Measurements from ENCODE around the gene HSF2BP. TPM values are rescaled to one million over a fixed set of nuclear protein-coding genes. Genes with fewer than 3 reads are reported as not detected.
"Not testable (repeated sequence)": the region's sequence is repeated elsewhere in the genome, so short reads cannot be mapped to it uniquely, and the experiment has no call there.

Gene HSF2BP
- total RNA-seq, 1 donor from 2014 or later, result 0.75 TPM

DNA sequence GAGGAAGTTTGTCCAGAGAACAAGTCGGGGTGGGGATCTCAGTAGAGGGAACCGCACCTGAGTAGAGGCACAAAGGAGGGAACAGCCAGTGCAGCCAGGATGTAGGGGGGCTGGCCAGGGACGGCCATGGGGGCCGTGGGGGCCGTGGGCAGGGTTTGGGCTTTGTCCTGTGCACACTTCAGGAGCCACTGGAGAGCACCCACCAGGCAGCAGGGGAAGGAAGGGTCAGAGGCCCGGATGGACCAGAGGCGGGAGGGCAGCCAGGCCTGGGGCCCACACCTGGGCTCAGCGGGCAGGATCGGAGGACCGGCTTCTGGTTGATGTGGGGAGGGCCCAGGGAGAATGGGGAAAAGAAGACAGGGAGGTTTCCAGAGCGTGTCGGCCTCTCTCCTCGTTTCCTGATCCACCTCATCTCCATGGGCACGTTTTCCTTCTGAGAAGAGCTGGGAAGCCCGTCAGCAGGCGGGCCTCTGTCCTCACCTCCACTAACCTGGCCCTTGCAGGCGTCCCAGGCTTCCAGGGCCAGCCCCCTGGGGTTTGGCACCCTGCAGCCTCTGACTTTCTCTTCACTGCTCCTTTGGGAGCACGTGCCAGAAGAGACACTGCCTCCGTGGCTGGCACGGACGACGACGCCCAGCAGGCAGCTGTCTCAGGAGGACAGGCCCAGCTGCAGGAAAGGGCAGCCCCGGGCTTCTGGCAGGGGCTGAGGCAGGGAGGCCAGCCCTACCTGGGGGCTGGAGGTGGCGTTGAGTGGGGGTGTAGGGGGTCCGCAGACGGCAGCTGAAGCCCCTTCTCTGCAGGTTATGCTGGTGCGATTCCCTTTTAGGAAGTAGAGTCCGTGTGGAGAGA lies 42.9 kb upstream of the HSF2BP start:
- DNase-seq (ENCODE audit: low spot score in 2 of 2), result no peak
- no peaks in the 10 kb centered on the region for H3K9me3 ChIP-seq
- H3K27me3 ChIP-seq, result no peaks in the 10 kb centered on the region
- TF ChIP-seq, protein P1, sequence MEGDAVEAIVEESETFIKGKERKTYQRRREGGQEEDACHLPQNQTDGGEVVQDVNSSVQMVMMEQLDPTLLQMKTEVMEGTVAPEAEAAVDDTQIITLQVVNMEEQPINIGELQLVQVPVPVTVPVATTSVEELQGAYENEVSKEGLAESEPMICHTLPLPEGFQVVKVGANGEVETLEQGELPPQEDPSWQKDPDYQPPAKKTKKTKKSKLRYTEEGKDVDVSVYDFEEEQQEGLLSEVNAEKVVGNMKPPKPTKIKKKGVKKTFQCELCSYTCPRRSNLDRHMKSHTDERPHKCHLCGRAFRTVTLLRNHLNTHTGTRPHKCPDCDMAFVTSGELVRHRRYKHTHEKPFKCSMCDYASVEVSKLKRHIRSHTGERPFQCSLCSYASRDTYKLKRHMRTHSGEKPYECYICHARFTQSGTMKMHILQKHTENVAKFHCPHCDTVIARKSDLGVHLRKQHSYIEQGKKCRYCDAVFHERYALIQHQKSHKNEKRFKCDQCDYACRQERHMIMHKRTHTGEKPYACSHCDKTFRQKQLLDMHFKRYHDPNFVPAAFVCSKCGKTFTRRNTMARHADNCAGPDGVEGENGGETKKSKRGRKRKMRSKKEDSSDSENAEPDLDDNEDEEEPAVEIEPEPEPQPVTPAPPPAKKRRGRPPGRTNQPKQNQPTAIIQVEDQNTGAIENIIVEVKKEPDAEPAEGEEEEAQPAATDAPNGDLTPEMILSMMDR (IDR thresholded peaks at IDR 0.05), result no peak
- H3K4me3 ChIP-seq, result peak overlapping the region in 1 of 2 donors; percentile 52
- peak overlapping the region; percentile 77 to 82 for H3K27ac ChIP-seq
- intact Hi-C loops (cut with DNase I), result no loop called here
- H3K4me1 ChIP-seq, result peaks cover 20 to 21% of the 10 kb centered on the region in 2 donors
- H3K36me3 ChIP-seq, result peaks cover 0 to under 1% of the 10 kb centered on the region in 2 donors

DNA sequence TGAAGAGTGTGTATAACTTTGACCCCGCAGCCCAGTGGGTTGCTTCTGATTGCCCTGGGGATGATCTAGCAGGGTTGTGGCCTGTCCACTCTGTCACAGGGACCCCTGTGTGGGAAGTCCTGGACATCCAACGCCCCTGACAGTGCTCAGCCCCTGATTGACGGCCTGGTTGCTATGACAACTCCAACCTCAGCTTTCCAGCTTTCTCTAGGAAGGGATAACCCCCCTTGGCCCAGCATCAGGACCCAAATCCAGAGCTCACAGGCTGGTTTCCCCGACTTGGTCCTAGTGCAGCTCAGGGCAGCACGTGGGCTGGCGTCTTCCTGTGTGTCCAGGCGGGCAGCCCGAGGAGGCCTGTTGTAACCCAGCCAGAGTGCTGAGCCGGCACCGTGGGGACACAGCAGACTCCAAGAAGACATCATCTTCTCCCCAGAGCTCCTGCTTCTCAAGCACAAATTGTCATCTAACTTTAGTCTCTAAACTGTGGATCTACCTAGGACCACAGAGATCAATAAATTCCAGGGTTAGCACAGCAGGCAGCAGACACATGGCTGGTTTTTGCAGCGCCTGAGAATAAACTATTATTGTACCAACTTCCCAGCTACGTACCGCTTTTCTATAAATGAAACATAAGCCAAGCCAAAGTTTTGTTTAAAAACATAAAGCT lies 40.8 kb upstream of the HSF2BP start:
- intact Hi-C loops (cut with DNase I), result no loop called here
- no peaks in the 10 kb centered on the region for H3K9me3 ChIP-seq
- TF ChIP-seq, protein P1 (IDR thresholded peaks at IDR 0.05), result no peak
- H3K27ac ChIP-seq, result peak overlapping the region; percentile 63 to 77
- peaks cover 20 to 21% of the 10 kb centered on the region in 2 donors for H3K4me1 ChIP-seq
- no peak for DNase-seq (ENCODE audit: low spot score in 2 of 2)
- H3K36me3 ChIP-seq, result peaks cover 0 to 21% of the 10 kb centered on the region in 2 donors
- H3K4me3 ChIP-seq, result no peak overlapping the region
- no peaks in the 10 kb centered on the region for H3K27me3 ChIP-seq

DNA sequence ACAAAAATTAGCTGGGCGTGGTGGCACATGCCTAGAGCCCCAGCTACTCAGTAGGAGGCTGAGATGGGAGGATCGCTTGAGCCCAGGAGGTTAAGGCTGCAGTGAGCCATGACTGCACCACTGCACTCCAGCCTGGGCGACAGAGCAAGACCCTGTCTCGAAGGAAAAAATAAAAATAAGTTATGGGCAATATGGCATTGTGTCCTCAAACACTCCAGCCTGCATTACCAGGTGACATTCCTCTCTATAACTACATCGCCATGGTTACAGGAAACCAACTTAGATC lies 40.1 kb upstream of the HSF2BP start:
- DNase-seq (ENCODE audit: low spot score in 2 of 2); H3K27me3 ChIP-seq; intact Hi-C loops (cut with DNase I); H3K9me3 ChIP-seq; H3K4me3 ChIP-seq: not testable (repeated sequence)
- Histone ChIP-seq H3K36me3 (peaks cover 0 to 26% of the 10 kb centered on the region in 2 donors), H3K27ac (peak overlapping the region; percentile 63 to 77), H3K4me1 (peaks cover 20 to 21% of the 10 kb centered on the region in 2 donors)

DNA sequence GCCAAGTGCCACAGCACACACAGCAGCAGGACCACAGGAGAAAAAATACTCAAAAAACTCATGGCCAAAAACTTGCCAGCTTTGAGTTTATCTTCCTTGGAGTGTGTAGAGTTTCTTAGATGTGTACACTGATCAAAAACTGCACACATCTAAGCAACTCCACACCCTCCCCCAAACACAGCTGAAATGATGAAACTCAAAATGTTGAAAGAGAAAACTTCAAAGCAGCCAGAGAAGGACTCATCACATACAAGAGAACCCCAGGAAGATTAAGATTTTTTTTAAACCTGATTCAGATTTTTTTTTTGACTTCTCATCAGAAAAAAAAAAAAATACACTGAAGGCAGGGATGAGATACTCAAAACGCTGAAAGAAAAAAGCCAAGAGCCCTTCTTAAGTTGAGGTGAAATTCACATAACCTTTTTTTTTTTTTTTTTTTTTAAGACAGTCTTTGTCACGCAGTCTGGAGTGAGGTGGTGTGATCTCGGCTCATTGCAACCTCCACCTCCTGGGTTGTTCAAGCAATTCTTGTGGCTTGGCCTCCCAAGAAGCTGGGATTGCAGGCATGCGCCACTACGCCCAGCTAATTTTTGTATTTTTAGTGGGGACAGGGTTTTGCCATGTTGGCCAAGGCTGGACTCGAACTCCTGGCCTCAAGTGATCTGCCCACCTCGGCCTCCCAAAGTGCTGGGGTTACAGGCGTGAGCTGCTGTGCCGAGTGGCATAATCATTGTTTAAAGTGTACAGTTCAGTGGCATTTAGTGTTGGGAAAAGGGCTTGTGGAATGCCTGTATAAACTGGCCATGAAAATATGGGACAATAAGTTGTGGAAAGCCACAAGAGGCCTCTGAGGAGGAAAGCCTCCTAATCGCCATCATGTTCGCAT lies 38.7 kb upstream of the HSF2BP start:
- H3K4me3 ChIP-seq, result no peak overlapping the region
- H3K27me3 ChIP-seq, result no peaks in the 10 kb centered on the region
- DNase-seq (ENCODE audit: low spot score in 2 of 2), result no peak
- H3K36me3 ChIP-seq, result peaks cover 4 to 35% of the 10 kb centered on the region in 2 donors
- no peaks in the 10 kb centered on the region for H3K9me3 ChIP-seq
- TF ChIP-seq, protein P1 (IDR thresholded peaks at IDR 0.05), result no peak
- no peak overlapping the region for H3K27ac ChIP-seq
- intact Hi-C loops (cut with DNase I), result no loop called here
- H3K4me1 ChIP-seq, result peaks cover 9 to 13% of the 10 kb centered on the region in 2 donors

DNA sequence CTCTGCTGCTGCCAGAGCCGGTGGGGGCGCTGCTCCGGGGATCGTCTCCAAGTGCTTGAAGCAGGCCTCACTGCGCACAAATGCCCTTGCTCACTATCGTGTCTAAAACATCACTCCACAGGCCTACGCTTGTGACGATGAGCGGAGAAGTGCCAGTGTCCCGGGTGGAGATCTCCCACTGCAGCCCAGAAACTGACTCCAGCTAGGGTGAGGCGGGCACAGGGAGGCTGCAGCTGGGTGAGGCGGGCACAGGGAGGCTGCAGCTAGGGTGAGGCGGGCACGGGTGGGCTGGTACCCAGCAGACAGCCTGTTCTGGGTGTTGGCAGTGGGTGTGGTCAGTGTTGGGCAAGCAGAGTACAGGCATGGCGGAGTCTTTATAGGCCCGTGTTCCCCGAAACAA lies 36.9 kb upstream of the HSF2BP start:
- Histone ChIP-seq H3K27me3 (no peaks in the 10 kb centered on the region), H3K27ac (no peak overlapping the region), H3K36me3 (peaks cover 19 to 47% of the 10 kb centered on the region in 2 donors), H3K4me1 (peaks cover 3% of the 10 kb centered on the region in 2 donors), H3K9me3 (no peaks in the 10 kb centered on the region), H3K4me3 (no peak overlapping the region)
- TF ChIP-seq, protein P1 (IDR thresholded peaks at IDR 0.05), result no peak
- intact Hi-C loops (cut with DNase I), result no loop called here
- no peak for DNase-seq (ENCODE audit: low spot score in 2 of 2)

Measured in ascending aorta (tissue), 2 donors.